PC-3 (cell line): Measurements from ENCODE around the gene TOGARAM2. TPM values are rescaled to one million over a fixed set of nuclear protein-coding genes. Genes with fewer than 3 reads are reported as not detected.

ENCODE experiments used
- ATAC-seq: fragments of 200-7000 bp; cut with Tn5 transposase; 2 replicates; pipeline ENCODE4 v1.9.1; 2020; ENCODE audit warnings: mild to moderate bottlenecking, moderate library complexity
- BruUV-seq: library from RNA; stranded (reverse); fragments of 400-500 nt; replicated peaks from 2 replicates; lab custom pipeline; 2021; lab: Mats Ljungman, UMichigan
- CTCF ChIA-PET: fragments of 300-600 bp; sonication (Branson Sonifier 250); formaldehyde crosslinking; loops from one replicate; lab custom pipeline; 2022; ENCODE audit warnings: antibody characterized with exemption; lab: Charles Lee
- POLR2A ChIA-PET: fragments of 300-600 bp; sonication (Branson Sonifier 250); formaldehyde crosslinking; loops from one replicate; lab custom pipeline; 2022; ENCODE audit warnings: antibody characterized with exemption; ENCODE audit not compliant: unreplicated experiment; lab: Charles Lee
- DNase-seq: peaks from one replicate; pipeline ENCODE4 v3.0.0-alpha.2; 2015
- H2AFZ ChIP-seq: fragments of 300-600 bp; sonication (generic); 2 replicates; pipeline ENCODE4 v1.6.0; 2016; ENCODE audit warnings: antibody characterized with exemption, low read length
- H3F3A ChIP-seq: fragments of 300-600 bp; sonication (generic); one replicate; pipeline ENCODE4 v1.6.0; 2017; ENCODE audit warnings: antibody characterized with exemption, low read length, control low read depth, mild to moderate bottlenecking; ENCODE audit not compliant: unreplicated experiment
- H3K27ac ChIP-seq: fragments of 300-600 bp; sonication (generic); 2 replicates; pipeline ENCODE4 v1.5.1; 2016; ENCODE audit warnings: mild to moderate bottlenecking, low read length
- H3K27me3 ChIP-seq: fragments of 300-600 bp; sonication (generic); 2 replicates; pipeline ENCODE4 v1.6.1; 2016; ENCODE audit warnings: low read length, mixed read lengths
- H3K36me3 ChIP-seq: fragments of 300-600 bp; sonication (generic); 2 replicates; pipeline ENCODE4 v1.6.1; 2016; ENCODE audit warnings: low read depth, mixed run types, low read length, mixed read lengths
- H3K4me1 ChIP-seq: fragments of 300-600 bp; sonication (generic); 2 replicates; pipeline ENCODE4 v1.5.1; 2016; ENCODE audit warnings: low read length; ENCODE audit not compliant: insufficient read depth
- H3K4me2 ChIP-seq: fragments of 300-600 bp; sonication (generic); 2 replicates; pipeline ENCODE4 v1.6.0; 2016; ENCODE audit warnings: low read length
- H3K4me3 ChIP-seq: fragments of 300-600 bp; sonication (generic); 2 replicates; pipeline ENCODE4 v1.5.1; 2016; ENCODE audit warnings: mild to moderate bottlenecking, low read length, mixed read lengths
- H3K79me2 ChIP-seq: fragments of 300-600 bp; sonication (generic); 2 replicates; pipeline ENCODE4 v1.6.1; 2017; ENCODE audit warnings: low read length, mixed read lengths
- H3K9ac ChIP-seq: fragments of 300-600 bp; sonication (generic); 2 replicates; pipeline ENCODE4 v1.6.0; 2016; ENCODE audit warnings: mild to moderate bottlenecking, low read length
- H3K9me2 ChIP-seq: fragments of 300-600 bp; sonication (generic); replicated peaks from 2 replicates; pipeline ENCODE4 v1.6.1; 2016; ENCODE audit warnings: mixed run types, low read length, mixed read lengths
- H3K9me3 ChIP-seq: fragments of 300-600 bp; sonication (generic); 2 replicates; pipeline ENCODE4 v1.6.1; 2016; ENCODE audit warnings: low read length, mixed read lengths
- H4K20me1 ChIP-seq: fragments of 300-600 bp; sonication (generic); 2 replicates; pipeline ENCODE4 v1.6.1; 2016; ENCODE audit warnings: low read length, mixed read lengths
- EZH2 ChIP-seq: fragments of 300-600 bp; sonication (generic); IDR thresholded peaks from one replicate; pipeline ENCODE4 v1.6.1; 2017; ENCODE audit warnings: antibody characterized with exemption, mild to moderate bottlenecking, low read length; ENCODE audit not compliant: unreplicated experiment
- EZH2phosphoT487 ChIP-seq: fragments of 300-600 bp; sonication (generic); IDR thresholded peaks from 2 replicates; pipeline ENCODE4 v1.6.1; 2018; ENCODE audit warnings: mild to moderate bottlenecking, antibody characterized with exemption, low read length, borderline replicate concordance
- intact Hi-C: fragments of 100-400 bp; cut with micrococcal nuclease; formaldehyde crosslinking; loops from 2 replicates; pipeline ENCODE4 v1.9.0; 2023
- total RNA-seq: library from RNA; depleted of rRNA; stranded (reverse); fragments of >200 nt; gene quantifications from 2 replicates; pipeline ENCODE4 v1.2.3, GENCODE V29; 2014
- TF ChIP-seq, protein P1 (sequence below): fragments of 300-600 bp; sonication (generic); conservative IDR thresholded peaks from 2 replicates; pipeline ENCODE4 v1.5.1; 2017; ENCODE audit warnings: antibody characterized with exemption, low read depth, mild to moderate bottlenecking, low read length

TOGARAM2 gene
- total RNA-seq, 1 experiment from 2014 or later: not detected

DNA sequence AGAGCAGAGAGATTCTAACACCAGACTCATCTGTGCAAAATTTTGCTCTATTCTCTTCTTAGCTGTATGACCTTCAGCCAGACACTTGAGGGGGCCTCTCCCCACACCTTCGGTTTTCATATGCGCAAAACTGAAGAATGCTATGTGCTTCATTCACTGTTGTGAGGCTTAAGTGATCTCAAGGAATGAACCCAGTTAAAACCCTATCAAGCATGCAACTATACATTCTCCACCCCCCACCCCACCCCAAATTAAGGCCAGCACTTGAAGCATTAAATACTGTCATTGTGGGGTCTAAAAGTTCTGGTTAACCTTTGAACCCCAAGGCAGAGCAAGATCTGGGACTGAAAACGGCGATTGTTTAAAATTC, 83.2 kb downstream of the TOGARAM2 start:
- TF ChIP-seq, protein P1, sequence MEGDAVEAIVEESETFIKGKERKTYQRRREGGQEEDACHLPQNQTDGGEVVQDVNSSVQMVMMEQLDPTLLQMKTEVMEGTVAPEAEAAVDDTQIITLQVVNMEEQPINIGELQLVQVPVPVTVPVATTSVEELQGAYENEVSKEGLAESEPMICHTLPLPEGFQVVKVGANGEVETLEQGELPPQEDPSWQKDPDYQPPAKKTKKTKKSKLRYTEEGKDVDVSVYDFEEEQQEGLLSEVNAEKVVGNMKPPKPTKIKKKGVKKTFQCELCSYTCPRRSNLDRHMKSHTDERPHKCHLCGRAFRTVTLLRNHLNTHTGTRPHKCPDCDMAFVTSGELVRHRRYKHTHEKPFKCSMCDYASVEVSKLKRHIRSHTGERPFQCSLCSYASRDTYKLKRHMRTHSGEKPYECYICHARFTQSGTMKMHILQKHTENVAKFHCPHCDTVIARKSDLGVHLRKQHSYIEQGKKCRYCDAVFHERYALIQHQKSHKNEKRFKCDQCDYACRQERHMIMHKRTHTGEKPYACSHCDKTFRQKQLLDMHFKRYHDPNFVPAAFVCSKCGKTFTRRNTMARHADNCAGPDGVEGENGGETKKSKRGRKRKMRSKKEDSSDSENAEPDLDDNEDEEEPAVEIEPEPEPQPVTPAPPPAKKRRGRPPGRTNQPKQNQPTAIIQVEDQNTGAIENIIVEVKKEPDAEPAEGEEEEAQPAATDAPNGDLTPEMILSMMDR: no peak
- TF ChIP-seq EZH2phosphoT487 (no peak), EZH2 (no peak)
- Histone ChIP-seq H3K79me2 (no peaks in the 10 kb centered on the region), H3K9me3 (no peaks in the 10 kb centered on the region), H3K4me2 (no peak overlapping the region), H3K36me3 (no peaks in the 10 kb centered on the region), H3K4me3 (no peak overlapping the region), H2AFZ (no peak overlapping the region), H3K9me2 (no peaks in the 10 kb centered on the region), H3K9ac (no peak overlapping the region), H3K4me1 (no peaks in the 10 kb centered on the region), H3K27ac (no peak overlapping the region), H3F3A (no peaks in the 10 kb centered on the region), H3K27me3 (no peaks in the 10 kb centered on the region), H4K20me1 (no peaks in the 10 kb centered on the region)
- intact Hi-C loops: no loop called here
- no peak for DNase-seq
- no peak for ATAC-seq
- no TSS peak for BruUV-seq
- POLR2A ChIA-PET: no interaction called here
- CTCF ChIA-PET: no interaction called here

DNA sequence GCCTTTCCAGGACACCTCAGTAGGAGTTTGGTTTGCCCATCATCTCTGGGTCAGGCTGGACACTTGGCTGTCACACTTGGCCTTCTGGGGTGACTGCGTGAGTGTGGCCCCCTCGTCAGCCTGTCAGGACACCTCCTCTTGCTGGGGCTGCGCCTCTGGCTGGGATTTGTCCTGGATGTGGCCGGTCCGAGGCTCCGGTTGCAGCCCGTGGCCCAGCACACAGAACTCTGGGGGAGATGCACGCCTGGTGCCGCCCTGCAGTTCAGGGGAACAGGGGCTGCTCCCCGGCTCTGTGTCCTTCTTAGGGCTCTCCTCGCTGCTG, 83.6 kb downstream of the TOGARAM2 start:
- Histone ChIP-seq H3K9me2 (no peaks in the 10 kb centered on the region), H3K9me3 (no peaks in the 10 kb centered on the region), H4K20me1 (no peaks in the 10 kb centered on the region), H3K4me1 (no peaks in the 10 kb centered on the region), H3K4me2 (no peak overlapping the region), H3K36me3 (no peaks in the 10 kb centered on the region), H3K79me2 (no peaks in the 10 kb centered on the region), H3K27ac (no peak overlapping the region), H3K9ac (no peak overlapping the region), H2AFZ (no peak overlapping the region), H3K27me3 (no peaks in the 10 kb centered on the region), H3F3A (no peaks in the 10 kb centered on the region), H3K4me3 (no peak overlapping the region)
- BruUV-seq: no TSS peak
- ATAC-seq (no peak), DNase-seq (no peak)
- POLR2A ChIA-PET: no interaction called here
- CTCF ChIA-PET: no interaction called here
- no peak for TF ChIP-seq EZH2
- no peak for TF ChIP-seq EZH2phosphoT487
- TF ChIP-seq, protein P1: no peak
- intact Hi-C loops: no loop called here

DNA sequence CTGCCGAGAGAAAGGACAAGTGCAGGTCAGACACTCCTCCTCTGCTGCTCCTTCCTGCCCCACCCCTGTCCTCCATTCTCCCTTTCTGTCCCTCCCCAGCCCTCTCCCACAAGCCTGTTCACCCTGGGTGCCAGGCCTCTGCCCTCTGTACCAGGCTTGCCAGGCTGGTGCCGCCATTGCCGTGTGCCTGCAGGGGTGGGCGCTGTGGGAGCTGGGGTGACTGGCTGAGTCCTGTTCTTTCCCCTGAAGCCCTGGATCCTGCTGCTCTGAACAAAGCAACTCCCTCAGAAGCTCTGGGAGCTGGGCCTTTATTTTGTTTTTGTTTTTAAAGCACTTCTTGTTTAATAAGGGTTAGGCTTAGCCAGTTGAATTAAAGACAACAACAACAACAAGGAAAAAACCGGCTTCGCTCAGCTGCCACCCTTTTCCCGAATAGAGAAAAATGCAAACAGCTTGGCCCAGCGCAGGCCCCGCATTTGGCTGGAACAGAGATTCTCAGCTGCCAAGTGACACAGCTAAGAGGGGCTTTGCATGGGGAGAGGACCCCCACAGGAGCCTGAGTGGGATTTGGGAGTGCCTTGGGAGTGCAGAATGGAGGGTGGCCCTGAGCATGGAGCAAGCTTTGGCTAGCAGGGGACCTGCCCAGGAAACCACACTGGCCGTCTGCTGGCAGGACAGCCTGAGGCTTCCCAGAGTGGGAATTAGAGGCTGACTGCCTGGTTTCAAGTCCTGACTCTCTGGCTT, 84.1 kb downstream of the TOGARAM2 start:
- no peaks in the 10 kb centered on the region for H3K4me1 ChIP-seq
- DNase-seq (no peak), ATAC-seq (no peak)
- intact Hi-C loops: no loop called here
- no peaks in the 10 kb centered on the region for H3K27me3 ChIP-seq
- H3K27ac ChIP-seq: no peak overlapping the region
- ChIA-PET POLR2A (no interaction called here), CTCF (no interaction called here)
- H3K9me3 ChIP-seq: no peaks in the 10 kb centered on the region
- H2AFZ ChIP-seq: no peak overlapping the region
- no TSS peak for BruUV-seq
- TF ChIP-seq EZH2: no peak
- no peaks in the 10 kb centered on the region for H3K9me2 ChIP-seq
- H3K79me2 ChIP-seq: no peaks in the 10 kb centered on the region
- H3K4me2 ChIP-seq: no peak overlapping the region
- H3F3A ChIP-seq: no peaks in the 10 kb centered on the region
- H3K4me3 ChIP-seq: no peak overlapping the region
- H3K9ac ChIP-seq: no peak overlapping the region
- no peaks in the 10 kb centered on the region for H3K36me3 ChIP-seq
- no peaks in the 10 kb centered on the region for H4K20me1 ChIP-seq
